ENCODE measurements around the gene ABCD4.

ABCD4 gene

GRCh38 chr14:74314576-74314975 is 11.8 kb upstream of the ABCD4 start:
- H3K4me3 Mint-ChIP-seq, result no peak overlapping the region
- no peaks in the 10 kb centered on the region for H3K4me1 Mint-ChIP-seq
- no peaks in the 10 kb centered on the region for H3K9me3 Mint-ChIP-seq
- ATAC-seq, result no peak
- H3K36me3 Mint-ChIP-seq, result no peaks in the 10 kb centered on the region
- H3K27ac Mint-ChIP-seq, result no peak overlapping the region
- H3K27me3 Mint-ChIP-seq, result peaks cover 7% of the 10 kb centered on the region

DNA sequence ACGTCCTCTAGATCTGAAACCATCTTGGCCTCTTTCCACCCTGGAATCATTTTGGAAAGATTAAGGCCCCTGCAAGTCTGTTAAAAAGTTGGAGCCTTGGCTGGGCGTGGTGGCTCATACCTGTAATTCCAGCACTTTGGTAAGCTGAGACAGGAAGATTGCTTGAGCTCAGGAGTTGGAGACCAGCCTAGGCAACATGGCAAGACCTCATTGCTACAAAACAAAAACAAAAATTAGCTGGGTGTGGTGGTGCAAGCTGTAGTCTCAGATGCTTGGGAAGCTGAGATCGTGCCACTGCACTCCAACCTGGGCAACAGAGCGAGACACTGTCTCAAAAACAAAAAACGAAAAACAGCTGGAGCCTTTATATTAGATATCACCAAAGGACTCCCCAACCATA is 10.9 kb upstream of the ABCD4 start:
- H3K4me1 Mint-ChIP-seq, result no peaks in the 10 kb centered on the region
- no peaks in the 10 kb centered on the region for H3K36me3 Mint-ChIP-seq
- no peak overlapping the region for H3K27ac Mint-ChIP-seq
- ATAC-seq, result no peak
- H3K4me3 Mint-ChIP-seq, result no peak overlapping the region
- H3K9me3 Mint-ChIP-seq, result no peaks in the 10 kb centered on the region
- H3K27me3 Mint-ChIP-seq, result no peaks in the 10 kb centered on the region

DNA sequence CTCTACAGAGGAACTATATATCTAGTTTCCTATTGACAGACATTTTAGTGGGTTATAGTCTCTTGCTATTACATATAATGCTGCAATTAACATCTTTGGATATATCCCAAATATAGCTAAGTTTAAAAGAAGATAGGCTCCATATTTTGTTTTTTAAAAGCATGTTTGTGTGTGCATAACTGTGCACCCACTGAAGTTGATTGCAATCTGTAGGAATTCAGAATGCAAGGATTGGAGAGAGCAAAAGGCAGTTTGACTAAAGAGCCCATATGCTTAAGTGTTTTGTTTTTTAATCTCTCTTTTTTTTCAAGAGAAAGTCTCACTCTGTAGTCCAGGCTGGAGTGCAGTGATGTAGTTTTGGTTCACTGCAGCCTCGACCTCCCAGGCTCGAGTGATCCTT is 9.4 kb upstream of the ABCD4 start:
- Mint-ChIP-seq H3K27ac (no peak overlapping the region), H3K9me3 (no peaks in the 10 kb centered on the region), H3K27me3 (no peaks in the 10 kb centered on the region), H3K36me3 (no peaks in the 10 kb centered on the region), H3K4me3 (no peak overlapping the region), H3K4me1 (no peaks in the 10 kb centered on the region)
- ATAC-seq, result no peak

GRCh38 chr14:74309125-74310022 is 6.6 kb upstream of the ABCD4 start:
- H3K27me3 Mint-ChIP-seq, result no peaks in the 10 kb centered on the region
- no peaks in the 10 kb centered on the region for H3K9me3 Mint-ChIP-seq
- no peak for ATAC-seq
- no peak overlapping the region for H3K4me3 Mint-ChIP-seq
- H3K4me1 Mint-ChIP-seq, result no peaks in the 10 kb centered on the region
- H3K27ac Mint-ChIP-seq, result no peak overlapping the region
- H3K36me3 Mint-ChIP-seq, result no peaks in the 10 kb centered on the region

DNA sequence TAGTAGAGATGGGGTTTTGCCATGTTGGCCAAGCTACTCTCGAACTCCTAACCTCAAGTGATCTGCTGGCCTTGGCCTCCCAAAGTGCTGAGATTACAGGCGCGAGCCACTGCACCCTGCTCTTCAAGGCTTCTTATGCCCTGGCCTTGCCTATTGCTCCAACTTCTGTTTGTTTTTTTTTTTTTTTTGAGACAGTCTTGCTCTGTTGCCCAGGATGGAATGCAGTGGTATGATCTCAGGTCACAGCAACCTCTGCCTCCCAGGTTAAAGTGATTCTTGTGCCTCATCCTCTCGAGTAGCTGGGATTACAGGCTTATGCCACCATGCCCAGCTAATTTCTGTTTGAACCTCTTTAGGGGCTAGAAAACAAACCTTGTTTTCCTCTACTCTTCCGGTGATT is 6.0 kb upstream of the ABCD4 start:
- no peaks in the 10 kb centered on the region for H3K4me1 Mint-ChIP-seq
- H3K36me3 Mint-ChIP-seq, result no peaks in the 10 kb centered on the region
- ATAC-seq, result no peak
- no peaks in the 10 kb centered on the region for H3K27me3 Mint-ChIP-seq
- H3K4me3 Mint-ChIP-seq, result no peak overlapping the region
- H3K27ac Mint-ChIP-seq, result no peak overlapping the region
- H3K9me3 Mint-ChIP-seq, result no peaks in the 10 kb centered on the region

DNA sequence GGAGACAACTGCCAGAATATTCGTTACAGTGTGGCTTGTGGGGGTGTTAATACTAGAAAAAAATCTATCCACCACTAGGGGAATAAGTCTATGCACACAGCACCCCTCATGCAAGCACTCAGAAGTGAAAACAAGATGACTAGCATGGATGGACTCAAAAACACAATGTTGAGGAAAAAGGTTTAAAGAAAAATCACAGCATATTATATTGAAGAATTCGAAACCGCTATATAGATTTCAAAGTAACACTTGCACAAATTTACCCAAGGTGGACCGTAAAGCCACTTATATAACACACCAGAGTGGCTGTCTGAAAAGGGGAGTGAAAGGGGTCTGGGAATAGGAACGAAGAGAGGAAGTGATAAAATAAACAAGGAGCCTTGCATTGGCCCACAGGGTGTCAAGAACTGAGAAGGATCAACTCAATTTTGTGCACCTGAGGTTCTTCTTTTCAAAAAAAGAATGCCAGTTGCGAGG is 544 bp downstream of the ABCD4 start:
- Mint-ChIP-seq H3K27me3 (no peaks in the 10 kb centered on the region), H3K4me1 (peaks cover 23% of the 10 kb centered on the region), H3K4me3 (peak overlapping the region; percentile 99), H3K36me3 (peaks cover 23% of the 10 kb centered on the region), H3K9me3 (no peaks in the 10 kb centered on the region), H3K27ac (peak overlapping the region; percentile 93)
- ATAC-seq, result peak; percentile 75

- ATAC-seq, result no peak
These were observed 1.1 kb downstream of the ABCD4 start for GRCh38 chr14:74301594-74302151.

DNA sequence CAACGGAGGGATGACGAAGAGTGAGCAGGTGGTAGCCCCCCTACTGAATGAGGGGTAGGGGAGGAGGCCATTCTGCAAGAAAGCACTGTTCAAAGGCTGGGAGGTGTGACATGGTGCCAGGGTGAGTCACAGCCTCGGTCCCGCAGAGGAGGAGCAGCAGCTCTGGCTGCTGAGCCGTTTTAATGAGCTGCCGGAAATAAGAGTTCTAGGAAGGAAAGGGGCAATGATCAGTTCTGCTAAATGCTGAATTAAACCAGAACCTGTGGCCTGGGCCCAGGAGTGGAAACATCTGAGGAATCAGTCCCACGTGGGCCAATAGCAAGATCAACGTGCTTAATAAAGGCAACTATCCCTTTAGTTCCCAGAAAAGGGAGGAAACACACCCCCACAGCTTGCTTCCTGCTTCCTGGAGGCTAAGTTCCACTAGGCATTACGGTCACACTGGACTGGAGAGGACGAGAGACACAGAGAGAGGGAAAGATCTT is 3.6 kb downstream of the ABCD4 start:
- H3K4me3 Mint-ChIP-seq, result no peak overlapping the region
- ATAC-seq, result no peak
- H3K9me3 Mint-ChIP-seq, result no peaks in the 10 kb centered on the region
- H3K27me3 Mint-ChIP-seq, result no peaks in the 10 kb centered on the region
- H3K36me3 Mint-ChIP-seq, result peaks cover 38% of the 10 kb centered on the region
- no peak overlapping the region for H3K27ac Mint-ChIP-seq
- H3K4me1 Mint-ChIP-seq, result peaks cover 23% of the 10 kb centered on the region

More at GRCh38 chr14:74301594-74302151, 1.1 kb downstream of the ABCD4 start:
- H3K9me3 Mint-ChIP-seq, result no peaks in the 10 kb centered on the region
- H3K4me3 Mint-ChIP-seq, result peak overlapping the region; percentile 99
- H3K27me3 Mint-ChIP-seq, result no peaks in the 10 kb centered on the region
- peaks cover 23% of the 10 kb centered on the region for H3K36me3 Mint-ChIP-seq
- peak overlapping the region; percentile 93 for H3K27ac Mint-ChIP-seq
- H3K4me1 Mint-ChIP-seq, result peaks cover 23% of the 10 kb centered on the region

- H3K27ac Mint-ChIP-seq, result no peak overlapping the region
- ATAC-seq, result no peak
- H3K4me3 Mint-ChIP-seq, result no peak overlapping the region
- no peaks in the 10 kb centered on the region for H3K9me3 Mint-ChIP-seq
- no peaks in the 10 kb centered on the region for H3K27me3 Mint-ChIP-seq
- H3K4me1 Mint-ChIP-seq, result peaks cover 16% of the 10 kb centered on the region
- H3K36me3 Mint-ChIP-seq, result peaks cover 38% of the 10 kb centered on the region
These were observed 4.7 kb downstream of the ABCD4 start for GRCh38 chr14:74297986-74298385.

- H3K27ac Mint-ChIP-seq, result no peak overlapping the region
- ATAC-seq, result no peak
- H3K4me1 Mint-ChIP-seq, result peaks cover under 1% of the 10 kb centered on the region
- H3K9me3 Mint-ChIP-seq, result no peaks in the 10 kb centered on the region
- H3K27me3 Mint-ChIP-seq, result no peaks in the 10 kb centered on the region
- H3K4me3 Mint-ChIP-seq, result no peak overlapping the region
- peaks cover 52% of the 10 kb centered on the region for H3K36me3 Mint-ChIP-seq
These were observed 6.7 kb downstream of the ABCD4 start for GRCh38 chr14:74296037-74296467.

DNA sequence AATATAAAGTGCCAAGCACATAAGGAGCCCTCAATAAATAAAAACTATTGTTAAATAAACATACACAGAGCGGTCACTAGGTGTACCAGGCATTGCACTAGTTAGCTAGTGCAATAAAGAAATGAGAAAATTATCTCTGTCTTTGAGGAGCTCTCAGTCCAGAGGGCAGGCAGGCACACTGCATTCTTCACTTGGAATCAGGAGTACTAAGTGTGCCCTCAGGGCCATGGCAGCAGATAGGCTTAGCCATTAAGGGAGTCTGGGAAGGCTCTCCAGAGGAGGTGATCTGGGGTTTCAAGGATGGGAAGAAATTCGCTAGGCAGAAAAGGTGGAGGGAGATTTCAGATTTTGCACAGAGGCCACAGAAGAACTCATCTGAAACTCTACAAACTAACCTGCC is 9.1 kb downstream of the ABCD4 start:
- Mint-ChIP-seq H3K36me3 (peaks cover 60% of the 10 kb centered on the region), H3K9me3 (no peaks in the 10 kb centered on the region), H3K27ac (no peak overlapping the region), H3K4me3 (no peak overlapping the region), H3K27me3 (no peaks in the 10 kb centered on the region), H3K4me1 (no peaks in the 10 kb centered on the region)
- no peak for ATAC-seq

- H3K4me3 Mint-ChIP-seq, result no peak overlapping the region
- H3K9me3 Mint-ChIP-seq, result no peaks in the 10 kb centered on the region
- peaks cover 65% of the 10 kb centered on the region for H3K36me3 Mint-ChIP-seq
- no peaks in the 10 kb centered on the region for H3K27me3 Mint-ChIP-seq
- H3K27ac Mint-ChIP-seq, result no peak overlapping the region
- ATAC-seq, result no peak
- H3K4me1 Mint-ChIP-seq, result no peaks in the 10 kb centered on the region
These were observed 10.7 kb downstream of the ABCD4 start for GRCh38 chr14:74292061-74292460.

DNA sequence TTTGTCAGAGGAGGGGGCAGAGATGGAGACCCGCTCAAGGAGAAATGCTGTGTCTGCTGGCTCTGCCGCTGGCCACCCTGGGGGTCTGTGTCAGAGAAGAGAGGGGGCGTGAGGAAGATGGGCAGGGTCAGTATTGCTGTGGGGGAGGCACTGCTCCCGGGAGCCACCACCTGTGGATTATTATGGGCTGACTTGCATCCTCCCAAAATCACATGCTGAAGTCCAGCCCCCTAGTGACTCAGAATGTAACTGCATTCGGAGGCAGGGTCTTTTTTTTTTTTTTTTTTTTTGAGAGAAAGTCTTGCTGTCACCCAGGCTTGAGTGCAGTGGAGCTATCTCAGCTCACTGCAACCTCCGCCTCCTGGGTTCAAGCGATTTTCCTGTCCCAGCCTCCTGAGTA is 12.3 kb downstream of the ABCD4 start:
- Mint-ChIP-seq H3K27me3 (no peaks in the 10 kb centered on the region), H3K9me3 (no peaks in the 10 kb centered on the region), H3K36me3 (peaks cover 72% of the 10 kb centered on the region), H3K4me1 (no peaks in the 10 kb centered on the region), H3K27ac (no peak overlapping the region), H3K4me3 (no peak overlapping the region)
- no peak for ATAC-seq

GRCh38 chr14:74289801-74290200 is 12.9 kb downstream of the ABCD4 start:
- no peak overlapping the region for H3K4me3 Mint-ChIP-seq
- no peaks in the 10 kb centered on the region for H3K9me3 Mint-ChIP-seq
- H3K36me3 Mint-ChIP-seq, result peaks cover 74% of the 10 kb centered on the region
- H3K4me1 Mint-ChIP-seq, result no peaks in the 10 kb centered on the region
- no peak overlapping the region for H3K27ac Mint-ChIP-seq
- H3K27me3 Mint-ChIP-seq, result no peaks in the 10 kb centered on the region
- no peak for ATAC-seq

GRCh38 chr14:74286736-74287135 is 16.0 kb downstream of the ABCD4 start:
- H3K27me3 Mint-ChIP-seq, result no peaks in the 10 kb centered on the region
- no peaks in the 10 kb centered on the region for H3K4me1 Mint-ChIP-seq
- no peak overlapping the region for H3K4me3 Mint-ChIP-seq
- H3K9me3 Mint-ChIP-seq, result no peaks in the 10 kb centered on the region
- no peak for ATAC-seq
- H3K36me3 Mint-ChIP-seq, result peaks cover 80% of the 10 kb centered on the region
- peak overlapping the region; percentile 17 for H3K27ac Mint-ChIP-seq

DNA sequence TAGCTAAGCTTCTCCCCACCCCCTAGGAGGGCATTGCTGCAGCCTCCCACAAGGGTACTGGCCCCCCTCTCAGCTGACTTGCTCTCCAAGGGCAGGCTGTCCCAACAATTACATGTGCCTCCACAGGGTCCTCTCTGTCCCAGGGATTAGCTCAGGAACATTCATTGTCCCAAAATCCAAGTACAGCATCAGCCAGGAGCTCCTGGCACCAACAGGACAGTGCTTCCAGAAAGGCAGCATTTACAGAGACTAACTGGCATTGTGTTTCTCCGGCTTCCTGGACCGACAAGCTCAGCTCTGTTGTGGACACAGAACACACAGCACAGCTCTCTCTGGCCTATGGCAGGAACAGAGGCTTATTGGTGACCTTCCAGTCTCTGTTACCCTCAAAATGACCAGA is 21.7 kb downstream of the ABCD4 start:
- no peaks in the 10 kb centered on the region for H3K27me3 Mint-ChIP-seq
- peaks cover 6% of the 10 kb centered on the region for H3K4me1 Mint-ChIP-seq
- peaks cover 15% of the 10 kb centered on the region for H3K9me3 Mint-ChIP-seq
- no peak overlapping the region for H3K27ac Mint-ChIP-seq
- no peak overlapping the region for H3K4me3 Mint-ChIP-seq
- H3K36me3 Mint-ChIP-seq, result peaks cover 51% of the 10 kb centered on the region
- ATAC-seq, result no peak
